ENCODE measurements around the gene MAGEB17.
A peak's percentile ranks its signal among the peaks of the same experiment; 100 is the strongest.
"Not testable (repeated sequence)": the region's sequence is repeated elsewhere in the genome, so short reads cannot be mapped to it uniquely, and the experiment has no call there.

Gene MAGEB17

GRCh38 chrX:16167181-16167580, at the start of gene MAGEB17:
TSS of gene MAGEB17 (plus strand) at chrX:16167481. CDS start at chrX:16170383, 2,902 bp downstream.
- no peak for DNase-seq

- DNase-seq: no peak
Measured at GRCh38 chrX:16119353-16120220, 47.7 kb upstream of the MAGEB17 start.

- DNase-seq: no peak
Measured at GRCh38 chrX:16120431-16120830, 46.9 kb upstream of the MAGEB17 start.

GRCh38 chrX:16123222-16123786, 44.0 kb upstream of the MAGEB17 start, which contains the start of gene GRPR:
TSS of gene GRPR (plus strand) at chrX:16123565. CDS start at chrX:16123954, 389 bp downstream.
- DNase-seq: peak; percentile 36 to 49

GRCh38 chrX:16124201-16124600, 43.1 kb upstream of the MAGEB17 start:
- no peak for DNase-seq

GRCh38 chrX:16125520-16126149, 41.6 kb upstream of the MAGEB17 start:
- DNase-seq: no peak

- DNase-seq: no peak
Measured at GRCh38 chrX:16130707-16131106, 36.6 kb upstream of the MAGEB17 start.

GRCh38 chrX:16134936-16135335, 32.3 kb upstream of the MAGEB17 start:
- DNase-seq: no peak

- DNase-seq: no peak
Measured at GRCh38 chrX:16136080-16136479, 31.2 kb upstream of the MAGEB17 start.

GRCh38 chrX:16137416-16138107, 29.7 kb upstream of the MAGEB17 start:
- DNase-seq: no peak

- DNase-seq: no peak
Measured at GRCh38 chrX:16138108-16138427, 29.2 kb upstream of the MAGEB17 start.

- DNase-seq: no peak
Measured at GRCh38 chrX:16140448-16140847, 26.8 kb upstream of the MAGEB17 start.

GRCh38 chrX:16140983-16141382, 26.3 kb upstream of the MAGEB17 start:
- DNase-seq: no peak

GRCh38 chrX:16141422-16142245, 25.6 kb upstream of the MAGEB17 start:
- no peak for DNase-seq

GRCh38 chrX:16142246-16142558, 25.1 kb upstream of the MAGEB17 start:
- no peak for DNase-seq

GRCh38 chrX:16143968-16144367, 23.3 kb upstream of the MAGEB17 start:
- no peak for DNase-seq

GRCh38 chrX:16144420-16144819, 22.9 kb upstream of the MAGEB17 start:
- DNase-seq: no peak

GRCh38 chrX:16145093-16145492, 22.2 kb upstream of the MAGEB17 start:
- DNase-seq: not testable (repeated sequence)

GRCh38 chrX:16145656-16146055, 21.6 kb upstream of the MAGEB17 start:
- no peak for DNase-seq

- DNase-seq: no peak
Measured at GRCh38 chrX:16148896-16149295, 18.4 kb upstream of the MAGEB17 start.

- no peak for DNase-seq
Measured at GRCh38 chrX:16155581-16156096, 11.6 kb upstream of the MAGEB17 start.

- no peak for DNase-seq
Measured at GRCh38 chrX:16156692-16157331, 10.5 kb upstream of the MAGEB17 start.
